GM19452 (cell line): ENCODE data around the gene ACTR8.

Experiments used
- ATAC-seq: cut with Tn5 transposase; IDR thresholded peaks from one replicate; pipeline ENCODE4 v1.9.1; 2021; ENCODE audit not compliant: unreplicated experiment

Gene ACTR8

GRCh38 chr3:53817809-53818208, 64.1 kb downstream of the ACTR8 start:
- no peak for ATAC-seq

GRCh38 chr3:53817211-53817610, 64.7 kb downstream of the ACTR8 start:
- no peak for ATAC-seq
